Keratinocyte (primary cell): ENCODE measurements around the gene MTUS2.

Source experiments
- CTCF ChIP-seq, 3 experiments: IDR thresholded peaks in 1 of 3; conservative IDR thresholded peaks in 1 of 3; optimal IDR thresholded peaks in 1 of 3; 2 replicates in 2 of 3; 3 replicates in 1 of 3; pipeline versions ENCODE3 to v1.5.1; 2011; ENCODE audit warnings: low read length in 3 of 3, mild to moderate bottlenecking in 3 of 3, moderate library complexity in 2 of 3, control low read depth in 1 of 3, inconsistent platforms in 1 of 3; ENCODE audit not compliant: insufficient read depth in 2 of 3; ENCODE audit errors: extremely low read depth in 1 of 3
- EZH2 ChIP-seq: IDR thresholded peaks from one replicate; pipeline ENCODE4 v1.6.1; 2012; ENCODE audit warnings: inconsistent platforms, mild to moderate bottlenecking, low read length, moderate library complexity

GRCh38 chr13:29328501-29328900 is 508.4 kb downstream of the MTUS2 start:
- TF ChIP-seq CTCF (optimal IDR thresholded peaks at IDR 0.05 in 1 of 3, IDR thresholded peaks at IDR 0.05 in 1 of 3, conservative IDR thresholded peaks at IDR 0.05 in 1 of 3; ENCODE audit: extremely low read depth in 1 of 3, insufficient read depth in 2 of 3, low read length in 3 of 3) (no peak), EZH2 (no peak)
